ENCODE results near the gene TSPOAP1. TPM values are rescaled to one million over a fixed set of nuclear protein-coding genes. Genes with fewer than 3 reads are reported as not detected.
A peak's percentile ranks its signal among the peaks of the same experiment; 100 is the strongest.

The TSPOAP1 gene
- polyA plus RNA-seq, 2 of the 4 experiments (the other 2 are of a cell fraction) = not detected

- DNase-seq (ENCODE audit: low read depth in 1 of 2, low spot score in 1 of 2) (no peak), ATAC-seq (no peak), FAIRE-seq (no peak)
- Histone ChIP-seq H3K4me3 (no peak overlapping the region), H3K9me3 (no peaks in the 10 kb centered on the region), H3K4me1 (peaks cover 16% of the 10 kb centered on the region), H3K27ac (no peak overlapping the region), H3K4me2 (no peak overlapping the region)
- 76% methylated on average over 5 of the region's 5 CpGs for WGBS (ENCODE audit: missing lambda C conversion rate)
- ChIA-PET POLR2A (interaction anchor here (0.9 to 1.4 kb wide), 2 partner anchors 8 to 21 kb away, joined by 4 to 9 read pairs; partner anchors contain the start of gene SUPT4H1), CTCF (interaction anchor here (0.6 to 5.5 kb wide), 10 partner anchors 8 to 113 kb away, joined by 3 to 38 read pairs (median 4); partner anchors contain the start of genes RNF43 and SUPT4H1)
- TF ChIP-seq CHD2 (IDR thresholded peaks at IDR 0.05; ENCODE audit: low read length, partially characterized antibody) = no peak
- no peak for TF ChIP-seq CHD4 (IDR thresholded peaks at IDR 0.05; ENCODE audit: borderline replicate concordance)
- no peak for TF ChIP-seq MAZ (IDR thresholded peaks at IDR 0.05; ENCODE audit: borderline replicate concordance, low read depth, low read length)
- no peak for TF ChIP-seq E2F6 (IDR thresholded peaks at IDR 0.05; ENCODE audit: borderline replicate concordance, low read depth)
- no peak for TF ChIP-seq JUN (IDR thresholded peaks at IDR 0.05)
Observed at GRCh38 chr17:58360296-58361063, 31.9 kb upstream of the TSPOAP1 start.

- no peak overlapping the region for H3K27ac ChIP-seq
- H3K4me2 ChIP-seq = no peak overlapping the region
- H3K4me3 ChIP-seq = no peak overlapping the region
- 79% methylated on average over 13 of the region's 16 CpGs for WGBS (ENCODE audit: missing lambda C conversion rate)
- CTCF ChIA-PET = interaction anchor here (0.6 to 1.7 kb wide), 8 partner anchors 8 to 695 kb away, joined by 3 to 5 read pairs (median 3); no protein-coding TSS in a partner anchor
- TF ChIP-seq HOXB13 (CRISPR knock-in tag; IDR thresholded peaks at IDR 0.05; ENCODE audit: low read depth) = no peak
- no peak for TF ChIP-seq RNF2 (IDR thresholded peaks at IDR 0.05; ENCODE audit: borderline replicate concordance, low read depth)
- TF ChIP-seq, protein P1, sequence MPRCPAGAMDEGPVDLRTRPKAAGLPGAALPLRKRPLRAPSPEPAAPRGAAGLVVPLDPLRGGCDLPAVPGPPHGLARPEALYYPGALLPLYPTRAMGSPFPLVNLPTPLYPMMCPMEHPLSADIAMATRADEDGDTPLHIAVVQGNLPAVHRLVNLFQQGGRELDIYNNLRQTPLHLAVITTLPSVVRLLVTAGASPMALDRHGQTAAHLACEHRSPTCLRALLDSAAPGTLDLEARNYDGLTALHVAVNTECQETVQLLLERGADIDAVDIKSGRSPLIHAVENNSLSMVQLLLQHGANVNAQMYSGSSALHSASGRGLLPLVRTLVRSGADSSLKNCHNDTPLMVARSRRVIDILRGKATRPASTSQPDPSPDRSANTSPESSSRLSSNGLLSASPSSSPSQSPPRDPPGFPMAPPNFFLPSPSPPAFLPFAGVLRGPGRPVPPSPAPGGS (IDR thresholded peaks at IDR 0.05) = no peak
- TF ChIP-seq FOSL2 (IDR thresholded peaks at IDR 0.05) = no peak
- no peak for TF ChIP-seq FOSL2 (CRISPR knock-in tag; IDR thresholded peaks at IDR 0.05)
- TF ChIP-seq CBX2 (IDR thresholded peaks at IDR 0.05; ENCODE audit: borderline replicate concordance, low read depth) = no peak
- TF ChIP-seq MYC (IDR thresholded peaks at IDR 0.05; ENCODE audit: borderline replicate concordance, low read length) = no peak
- no peak for TF ChIP-seq KDM1A (IDR thresholded peaks at IDR 0.05; ENCODE audit: low read depth)
- no peak for TF ChIP-seq FOXS1 (CRISPR knock-in tag; IDR thresholded peaks at IDR 0.05)
- TF ChIP-seq EHF (CRISPR knock-in tag; IDR thresholded peaks at IDR 0.05) = no peak
- TF ChIP-seq EP300 (IDR thresholded peaks at IDR 0.05) = no peak
- TF ChIP-seq, protein P2, sequence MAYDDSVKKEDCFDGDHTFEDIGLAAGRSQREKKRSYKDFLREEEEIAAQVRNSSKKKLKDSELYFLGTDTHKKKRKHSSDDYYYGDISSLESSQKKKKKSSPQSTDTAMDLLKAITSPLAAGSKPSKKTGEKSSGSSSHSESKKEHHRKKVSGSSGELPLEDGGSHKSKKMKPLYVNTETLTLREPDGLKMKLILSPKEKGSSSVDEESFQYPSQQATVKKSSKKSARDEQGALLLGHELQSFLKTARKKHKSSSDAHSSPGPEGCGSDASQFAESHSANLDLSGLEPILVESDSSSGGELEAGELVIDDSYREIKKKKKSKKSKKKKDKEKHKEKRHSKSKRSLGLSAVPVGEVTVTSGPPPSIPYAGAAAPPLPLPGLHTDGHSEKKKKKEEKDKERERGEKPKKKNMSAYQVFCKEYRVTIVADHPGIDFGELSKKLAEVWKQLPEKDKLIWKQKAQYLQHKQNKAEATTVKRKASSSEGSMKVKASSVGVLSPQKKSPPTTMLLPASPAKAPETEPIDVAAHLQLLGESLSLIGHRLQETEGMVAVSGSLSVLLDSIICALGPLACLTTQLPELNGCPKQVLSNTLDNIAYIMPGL (CRISPR knock-in tag; IDR thresholded peaks at IDR 0.05; ENCODE audit: borderline replicate concordance) = no peak
- TF ChIP-seq JUN (IDR thresholded peaks at IDR 0.05) = no peak
- TF ChIP-seq PHF8 (IDR thresholded peaks at IDR 0.05; ENCODE audit: borderline replicate concordance, low read depth) = no peak
- no peak for TF ChIP-seq MAZ (IDR thresholded peaks at IDR 0.05; ENCODE audit: borderline replicate concordance, low read depth, low read length)
- TF ChIP-seq CTCF (IDR thresholded peaks at IDR 0.05) = no peak
- TF ChIP-seq BHLHE40 (IDR thresholded peaks at IDR 0.05; ENCODE audit: low read depth, low read length) = no peak
- TF ChIP-seq ZNF302 (CRISPR knock-in tag; IDR thresholded peaks at IDR 0.05) = no peak
- TF ChIP-seq ELK1 (IDR thresholded peaks at IDR 0.05; ENCODE audit: low read depth, low read length) = no peak
- no peaks in the 10 kb centered on the region for H3K9me3 ChIP-seq
- peaks cover 5% of the 10 kb centered on the region; the same call in 1 of the 3 replicates for H3K4me1 ChIP-seq
- POLR2A ChIA-PET = no interaction called here
- ATAC-seq = 0 out of 6 replicates have a peak, but pooled peaks of 1 of the 2 experiments have one; percentile 15
- no peak for DNase-seq (ENCODE audit: low read depth in 1 of 2, low spot score in 1 of 2)
- FAIRE-seq = no peak
Observed at GRCh38 chr17:58358408-58359172, 30.0 kb upstream of the TSPOAP1 start.
